ENCODE measurements around the gene CTXND1.
A peak's percentile ranks its signal among the peaks of the same experiment; 100 is the strongest.

The CTXND1 gene

DNA sequence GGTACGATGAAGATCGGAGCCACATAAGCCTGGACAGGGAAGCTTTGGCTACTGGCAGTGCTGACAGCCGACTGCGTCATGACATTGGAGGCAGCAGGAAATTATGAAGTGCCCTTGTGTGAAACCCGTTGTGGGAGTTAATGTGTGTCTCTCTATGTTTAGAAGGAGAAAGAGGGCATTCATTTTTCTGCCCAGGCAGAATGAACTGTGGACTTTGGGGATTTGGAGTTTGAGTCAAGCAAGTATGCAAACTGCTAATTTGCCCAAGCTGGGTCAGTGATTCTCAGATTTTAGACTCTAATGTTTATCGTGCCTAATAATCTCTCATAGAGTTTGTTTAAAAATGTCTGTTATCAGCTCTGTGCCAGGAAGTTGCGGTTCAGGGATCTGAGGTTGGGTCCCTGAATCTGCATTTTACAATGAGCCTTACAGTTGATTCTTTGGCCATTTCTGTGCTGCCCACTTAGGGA, 5.6 kb downstream of the CTXND1 start:
- no peak overlapping the region for H4K5ac ChIP-seq (ENCODE audit: low read length)
- H3K79me2 ChIP-seq (ENCODE audit: control insufficient read depth, insufficient read depth, low read length): no peaks in the 10 kb centered on the region
- H3K4me2 ChIP-seq (ENCODE audit: low read length): no peak overlapping the region
- no CpG with 5 or more reads among the region's 7 CpGs for WGBS (ENCODE audit: extremely low coverage, insufficient coverage, low lambda C conversion rate)
- no peak overlapping the region for H3K56ac ChIP-seq (ENCODE audit: low read length)
- H2BK120ac ChIP-seq (ENCODE audit: low read depth, low read length): no peak overlapping the region
- no peak overlapping the region for H2AK5ac ChIP-seq (ENCODE audit: low read length)
- H3K23ac ChIP-seq (ENCODE audit: low read length): no peak overlapping the region
- no peak for DNase-seq
- no peaks in the 10 kb centered on the region for H3K36me3 ChIP-seq (ENCODE audit: control insufficient read depth, insufficient read depth, low read length)
- H3K27ac ChIP-seq (ENCODE audit: low read depth, low read length): no peak overlapping the region
- no peak overlapping the region for H3K4ac ChIP-seq (ENCODE audit: low read depth, low read length)
- H4K8ac ChIP-seq (ENCODE audit: low read depth, low read length): no peak overlapping the region
- no peaks in the 10 kb centered on the region for H3K79me1 ChIP-seq (ENCODE audit: low read length)
- H3K4me1 ChIP-seq (ENCODE audit: control insufficient read depth, low read depth, low read length): peaks cover 3% of the 10 kb centered on the region
- H3K9ac ChIP-seq (ENCODE audit: low read length): no peak overlapping the region
- no peak overlapping the region for H2BK5ac ChIP-seq (ENCODE audit: low read length)
- no peak overlapping the region for H3K4me3 ChIP-seq (ENCODE audit: low read length)
- H2BK15ac ChIP-seq (replicated peaks; ENCODE audit: low read depth): no peak overlapping the region
- no peak overlapping the region for H3K18ac ChIP-seq (ENCODE audit: low read length)
- peaks cover 10% of the 10 kb centered on the region for H3K27me3 ChIP-seq (ENCODE audit: insufficient read depth, low read length, poor library complexity)

DNA sequence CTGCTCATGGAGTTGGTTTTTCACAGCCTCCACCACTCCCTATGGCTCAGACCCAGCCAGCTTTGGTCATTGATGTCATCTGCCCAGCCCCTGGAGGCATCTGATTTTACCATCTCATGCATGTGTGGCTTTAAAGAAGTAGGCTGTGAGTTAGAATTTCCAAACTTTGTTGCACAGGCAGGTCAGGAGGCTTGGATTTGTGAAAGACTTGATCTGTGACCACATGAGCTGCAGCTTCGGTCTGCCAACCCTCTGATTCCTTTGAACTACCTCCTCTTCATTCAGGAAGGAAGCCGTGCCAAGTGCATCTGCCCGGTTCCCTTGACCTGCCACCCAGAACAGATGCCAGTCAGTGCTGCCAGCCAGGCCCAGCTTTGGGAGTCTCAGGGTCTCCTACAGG, 9.2 kb downstream of the CTXND1 start:
- no peak for DNase-seq
- Histone ChIP-seq H3K27ac (ENCODE audit: low read depth, low read length) (peak overlapping the region; percentile 61), H2BK120ac (ENCODE audit: low read depth, low read length) (no peak overlapping the region), H3K4me2 (ENCODE audit: low read length) (no peak overlapping the region), H3K56ac (ENCODE audit: low read length) (peak overlapping the region; percentile 26), H3K27me3 (ENCODE audit: insufficient read depth, low read length, poor library complexity) (no peaks in the 10 kb centered on the region), H3K23ac (ENCODE audit: low read length) (no peak overlapping the region), H3K79me2 (ENCODE audit: control insufficient read depth, insufficient read depth, low read length) (no peaks in the 10 kb centered on the region), H4K8ac (ENCODE audit: low read depth, low read length) (no peak overlapping the region), H3K79me1 (ENCODE audit: low read length) (no peaks in the 10 kb centered on the region), H3K36me3 (ENCODE audit: control insufficient read depth, insufficient read depth, low read length) (no peaks in the 10 kb centered on the region), H2BK15ac (replicated peaks; ENCODE audit: low read depth) (no peak overlapping the region), H2AK5ac (ENCODE audit: low read length) (no peak overlapping the region), H3K9ac (ENCODE audit: low read length) (no peak overlapping the region), H3K4ac (ENCODE audit: low read depth, low read length) (no peak overlapping the region), H2BK5ac (ENCODE audit: low read length) (peak overlapping the region; percentile 70), H3K4me3 (ENCODE audit: low read length) (no peak overlapping the region), H4K5ac (ENCODE audit: low read length) (no peak overlapping the region), H3K18ac (ENCODE audit: low read length) (peak overlapping the region; percentile 69), H3K4me1 (ENCODE audit: control insufficient read depth, low read depth, low read length) (peaks cover 3% of the 10 kb centered on the region)
- no CpG with 5 or more reads among the region's 3 CpGs for WGBS (ENCODE audit: extremely low coverage, insufficient coverage, low lambda C conversion rate)

DNA sequence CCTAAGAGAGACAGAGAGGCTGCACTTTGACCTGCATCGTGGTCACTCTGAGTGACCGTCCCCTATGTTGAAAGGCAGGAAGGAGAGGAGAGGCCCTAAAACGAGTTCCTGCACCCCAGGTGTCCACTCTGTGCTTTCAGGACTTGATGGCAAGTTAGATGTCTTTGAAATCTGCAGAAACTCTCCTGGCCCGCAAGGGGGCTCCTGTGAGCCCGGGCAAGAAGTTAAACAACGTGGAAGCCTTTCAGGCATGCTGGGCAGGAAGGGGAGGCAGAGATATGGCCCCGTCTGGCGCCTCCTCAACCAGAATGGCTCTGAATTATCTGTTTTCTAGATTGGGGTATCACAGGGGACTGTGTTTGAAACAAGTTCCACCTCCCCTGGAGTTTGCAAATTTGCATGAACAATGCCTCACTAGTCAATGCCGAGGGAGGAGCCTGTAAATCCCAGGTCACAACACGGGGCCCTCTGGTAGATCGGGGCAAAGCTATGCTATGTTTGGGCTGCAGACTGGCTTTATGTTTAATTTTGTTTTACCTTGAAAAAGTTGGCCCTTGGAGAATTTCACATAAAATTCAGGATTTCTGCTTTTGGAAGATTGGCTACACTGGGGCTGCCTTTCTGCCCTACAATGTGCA, 9.8 kb downstream of the CTXND1 start:
- H3K27ac ChIP-seq (ENCODE audit: low read depth, low read length): peak overlapping the region; percentile 61
- H2BK5ac ChIP-seq (ENCODE audit: low read length): peak overlapping the region; percentile 70
- H4K8ac ChIP-seq (ENCODE audit: low read depth, low read length): no peak overlapping the region
- H3K18ac ChIP-seq (ENCODE audit: low read length): peak overlapping the region; percentile 69
- no peak overlapping the region for H3K4me2 ChIP-seq (ENCODE audit: low read length)
- no peak overlapping the region for H3K4me3 ChIP-seq (ENCODE audit: low read length)
- H3K79me1 ChIP-seq (ENCODE audit: low read length): no peaks in the 10 kb centered on the region
- no peak overlapping the region for H3K4ac ChIP-seq (ENCODE audit: low read depth, low read length)
- H2BK120ac ChIP-seq (ENCODE audit: low read depth, low read length): no peak overlapping the region
- no peaks in the 10 kb centered on the region for H3K79me2 ChIP-seq (ENCODE audit: control insufficient read depth, insufficient read depth, low read length)
- no peak overlapping the region for H4K5ac ChIP-seq (ENCODE audit: low read length)
- no peaks in the 10 kb centered on the region for H3K27me3 ChIP-seq (ENCODE audit: insufficient read depth, low read length, poor library complexity)
- no peak overlapping the region for H2AK5ac ChIP-seq (ENCODE audit: low read length)
- H3K9ac ChIP-seq (ENCODE audit: low read length): no peak overlapping the region
- no peak overlapping the region for H3K23ac ChIP-seq (ENCODE audit: low read length)
- peak; percentile 97 for DNase-seq
- H2BK15ac ChIP-seq (replicated peaks; ENCODE audit: low read depth): no peak overlapping the region
- no CpG with 5 or more reads among the region's 11 CpGs for WGBS (ENCODE audit: extremely low coverage, insufficient coverage, low lambda C conversion rate)
- H3K4me1 ChIP-seq (ENCODE audit: control insufficient read depth, low read depth, low read length): peaks cover 3% of the 10 kb centered on the region
- no peaks in the 10 kb centered on the region for H3K36me3 ChIP-seq (ENCODE audit: control insufficient read depth, insufficient read depth, low read length)
- H3K56ac ChIP-seq (ENCODE audit: low read length): peak overlapping the region; percentile 45

DNA sequence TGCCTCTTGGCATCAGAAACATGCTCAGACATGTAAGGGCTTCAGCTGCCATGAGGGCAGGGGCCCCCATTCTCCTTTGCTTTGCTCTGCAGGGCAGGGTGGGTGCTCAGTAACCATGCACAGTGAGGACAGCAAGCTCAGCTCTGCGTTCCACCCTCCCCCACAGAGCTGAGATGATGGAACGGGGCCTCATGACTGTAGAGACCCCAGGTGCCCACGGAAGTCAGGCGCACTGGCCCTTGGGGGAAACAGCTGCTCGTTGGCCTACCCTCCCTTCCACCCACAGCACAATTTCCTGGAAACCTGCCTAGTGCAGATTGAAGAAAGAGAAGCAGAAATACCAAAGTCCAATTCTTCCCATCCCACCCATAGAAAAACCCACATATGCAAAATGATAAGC, 10.5 kb downstream of the CTXND1 start:
- H3K18ac ChIP-seq (ENCODE audit: low read length): no peak overlapping the region
- H2BK120ac ChIP-seq (ENCODE audit: low read depth, low read length): no peak overlapping the region
- no peak overlapping the region for H4K5ac ChIP-seq (ENCODE audit: low read length)
- H3K27me3 ChIP-seq (ENCODE audit: insufficient read depth, low read length, poor library complexity): no peaks in the 10 kb centered on the region
- H3K79me1 ChIP-seq (ENCODE audit: low read length): no peaks in the 10 kb centered on the region
- H2BK15ac ChIP-seq (replicated peaks; ENCODE audit: low read depth): no peak overlapping the region
- H3K9ac ChIP-seq (ENCODE audit: low read length): no peak overlapping the region
- H3K4ac ChIP-seq (ENCODE audit: low read depth, low read length): no peak overlapping the region
- WGBS (ENCODE audit: extremely low coverage, insufficient coverage, low lambda C conversion rate): no CpG with 5 or more reads among the region's 5 CpGs
- H3K36me3 ChIP-seq (ENCODE audit: control insufficient read depth, insufficient read depth, low read length): no peaks in the 10 kb centered on the region
- no peak overlapping the region for H2AK5ac ChIP-seq (ENCODE audit: low read length)
- H3K4me1 ChIP-seq (ENCODE audit: control insufficient read depth, low read depth, low read length): peaks cover 3% of the 10 kb centered on the region
- no peak overlapping the region for H4K8ac ChIP-seq (ENCODE audit: low read depth, low read length)
- peak overlapping the region; percentile 35 for H3K56ac ChIP-seq (ENCODE audit: low read length)
- H2BK5ac ChIP-seq (ENCODE audit: low read length): no peak overlapping the region
- H3K79me2 ChIP-seq (ENCODE audit: control insufficient read depth, insufficient read depth, low read length): no peaks in the 10 kb centered on the region
- no peak overlapping the region for H3K4me2 ChIP-seq (ENCODE audit: low read length)
- no peak overlapping the region for H3K27ac ChIP-seq (ENCODE audit: low read depth, low read length)
- DNase-seq: no peak
- H3K4me3 ChIP-seq (ENCODE audit: low read length): no peak overlapping the region
- H3K23ac ChIP-seq (ENCODE audit: low read length): no peak overlapping the region

DNA sequence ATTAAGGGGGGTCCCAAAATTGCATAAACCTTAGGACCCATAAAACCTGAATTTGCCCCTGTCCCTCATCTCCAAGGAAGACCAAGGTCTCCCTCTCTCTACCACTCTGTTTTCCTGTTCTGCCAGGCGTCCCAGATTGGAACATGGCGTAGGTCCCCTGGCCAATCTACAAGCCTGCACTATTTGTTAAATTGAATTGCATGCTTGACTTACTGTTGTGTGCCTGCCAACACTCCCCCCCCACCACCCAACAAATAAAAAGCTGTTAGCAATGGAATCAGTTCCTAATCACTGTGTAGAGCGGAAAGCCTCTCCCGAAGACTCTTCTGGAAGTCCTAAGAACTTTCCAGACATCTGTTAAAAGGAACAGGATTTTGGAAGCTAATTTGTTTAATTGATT, 11.7 kb downstream of the CTXND1 start:
- Histone ChIP-seq H3K9ac (ENCODE audit: low read length) (no peak overlapping the region), H3K4me3 (ENCODE audit: low read length) (no peak overlapping the region), H4K5ac (ENCODE audit: low read length) (no peak overlapping the region), H3K36me3 (ENCODE audit: control insufficient read depth, insufficient read depth, low read length) (no peaks in the 10 kb centered on the region), H3K27ac (ENCODE audit: low read depth, low read length) (no peak overlapping the region), H3K56ac (ENCODE audit: low read length) (no peak overlapping the region), H2BK5ac (ENCODE audit: low read length) (no peak overlapping the region), H3K4me2 (ENCODE audit: low read length) (no peak overlapping the region), H3K4ac (ENCODE audit: low read depth, low read length) (no peak overlapping the region), H4K8ac (ENCODE audit: low read depth, low read length) (no peak overlapping the region), H2BK120ac (ENCODE audit: low read depth, low read length) (no peak overlapping the region), H2AK5ac (ENCODE audit: low read length) (no peak overlapping the region), H3K4me1 (ENCODE audit: control insufficient read depth, low read depth, low read length) (peaks cover 3% of the 10 kb centered on the region), H3K23ac (ENCODE audit: low read length) (no peak overlapping the region), H2BK15ac (replicated peaks; ENCODE audit: low read depth) (no peak overlapping the region), H3K27me3 (ENCODE audit: insufficient read depth, low read length, poor library complexity) (no peaks in the 10 kb centered on the region), H3K79me1 (ENCODE audit: low read length) (no peaks in the 10 kb centered on the region), H3K18ac (ENCODE audit: low read length) (no peak overlapping the region), H3K79me2 (ENCODE audit: control insufficient read depth, insufficient read depth, low read length) (no peaks in the 10 kb centered on the region)
- DNase-seq: no peak
- WGBS (ENCODE audit: extremely low coverage, insufficient coverage, low lambda C conversion rate): no CpG with 5 or more reads among the region's 4 CpGs

DNA sequence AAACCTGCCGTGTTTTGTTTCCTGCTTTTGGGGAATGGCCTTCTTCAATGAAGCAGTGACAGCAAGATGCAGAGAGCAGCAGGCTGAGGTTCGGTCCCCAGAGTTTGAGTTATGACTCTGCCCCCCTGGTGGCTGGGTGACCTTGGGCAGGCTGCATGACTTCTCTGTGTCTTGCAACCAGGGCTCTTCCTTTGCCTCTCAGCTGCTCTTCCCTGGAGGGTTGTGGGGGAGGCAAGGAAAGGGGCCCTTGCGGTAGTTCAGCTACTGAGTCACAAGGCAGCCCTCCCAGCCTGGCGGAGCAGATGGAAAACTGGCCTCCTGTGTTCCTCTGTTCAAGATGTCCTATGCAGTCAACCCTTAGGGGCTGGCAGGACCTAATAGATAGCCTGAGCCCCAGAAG, 17.1 kb downstream of the CTXND1 start:
- H4K8ac ChIP-seq (ENCODE audit: low read depth, low read length): no peak overlapping the region
- H3K18ac ChIP-seq (ENCODE audit: low read length): no peak overlapping the region
- H3K56ac ChIP-seq (ENCODE audit: low read length): no peak overlapping the region
- no peaks in the 10 kb centered on the region for H3K79me2 ChIP-seq (ENCODE audit: control insufficient read depth, insufficient read depth, low read length)
- no peak overlapping the region for H2BK120ac ChIP-seq (ENCODE audit: low read depth, low read length)
- no CpG with 5 or more reads among the region's 4 CpGs for WGBS (ENCODE audit: extremely low coverage, insufficient coverage, low lambda C conversion rate)
- no peak overlapping the region for H3K4ac ChIP-seq (ENCODE audit: low read depth, low read length)
- H2AK5ac ChIP-seq (ENCODE audit: low read length): no peak overlapping the region
- no peak overlapping the region for H2BK5ac ChIP-seq (ENCODE audit: low read length)
- H3K4me2 ChIP-seq (ENCODE audit: low read length): no peak overlapping the region
- no peaks in the 10 kb centered on the region for H3K27me3 ChIP-seq (ENCODE audit: insufficient read depth, low read length, poor library complexity)
- no peak overlapping the region for H4K5ac ChIP-seq (ENCODE audit: low read length)
- no peak overlapping the region for H2BK15ac ChIP-seq (replicated peaks; ENCODE audit: low read depth)
- H3K4me1 ChIP-seq (ENCODE audit: control insufficient read depth, low read depth, low read length): no peaks in the 10 kb centered on the region
- H3K79me1 ChIP-seq (ENCODE audit: low read length): no peaks in the 10 kb centered on the region
- no peak overlapping the region for H3K27ac ChIP-seq (ENCODE audit: low read depth, low read length)
- peak; percentile 58 for DNase-seq
- H3K9ac ChIP-seq (ENCODE audit: low read length): no peak overlapping the region
- no peak overlapping the region for H3K23ac ChIP-seq (ENCODE audit: low read length)
- no peak overlapping the region for H3K4me3 ChIP-seq (ENCODE audit: low read length)
- H3K36me3 ChIP-seq (ENCODE audit: control insufficient read depth, insufficient read depth, low read length): no peaks in the 10 kb centered on the region

All from mesendoderm (in vitro differentiated cells).